K562 (cell line): ENCODE data around the gene EOGT. TPM values are rescaled to one million over a fixed set of nuclear protein-coding genes. Genes with fewer than 3 reads are reported as not detected.
A peak's percentile ranks its signal among the peaks of the same experiment; 100 is the strongest.

Experiments
- CREB1 ChIP-seq, 2 experiments: sonication (generic) in 1 of 2; formaldehyde crosslinking in 1 of 2; IDR thresholded peaks; 2 replicates each; pipeline versions ENCODE4 v1.6.1 to v1.8.0; 2012 to 2022; ENCODE audit warnings: inconsistent platforms in 1 of 2, mild to moderate bottlenecking in 1 of 2, missing genetic modification reagents in 1 of 2, moderate library complexity in 1 of 2
- FOXK1 ChIP-seq: sonication (generic); formaldehyde crosslinking; IDR thresholded peaks from 2 replicates; pipeline ENCODE4 v1.8.0; 2022; ENCODE audit warnings: missing genetic modification reagents, mild to moderate bottlenecking, borderline replicate concordance
- NBN ChIP-seq: fragments of 450-650 bp; IDR thresholded peaks from 2 replicates; pipeline ENCODE4 v1.6.1; 2016; ENCODE audit warnings: low read depth, mild to moderate bottlenecking
- polyA plus RNA-seq, 8 experiments: library from polyadenylated mRNA; depleted of rRNA in 4 of 8; stranded (reverse) in 5 of 8; unstranded in 3 of 8; fragments of >200 nt; fragmentation: Nextera tagmentation in 2 of 8; fragmentation: Illumina TruSeq in 1 of 8; extraction: Ambion mirVana in 2 of 8; extraction: Trizol in 1 of 8; gene quantifications; 2 replicates each; pipeline versions ENCODE4 v1.2.1 to v1.2.3, GENCODE V29; 2011 to 2014; ENCODE audit warnings: inconsistent platforms in 1 of 8, missing spikeins in 1 of 8
- total RNA-seq, 7 experiments: library from RNA; depleted of rRNA in 6 of 7; stranded (reverse); fragments of >200 nt in 6 of 7; fragmentation: Illumina TruSeq in 2 of 7; extraction: Trizol in 2 of 7; gene quantifications; 2 replicates each; pipeline versions ENCODE4 v1.2.1 to v1.2.3, GENCODE V29; 2011 to 2021; ENCODE audit warnings: low replicate concordance in 1 of 7
- TF ChIP-seq, protein P1 (sequence below): fragments of 450-650 bp; IDR thresholded peaks from 2 replicates; pipeline ENCODE4 v1.6.1; 2016; ENCODE audit warnings: mild to moderate bottlenecking, moderate library complexity

The EOGT gene
- total and polyA plus RNA-seq, 9 of the 15 experiments (the other 6 are each of a cell fraction or from before 2014, with no cell fraction given) = 3.6 to 17.9 (median 7.4) TPM

DNA sequence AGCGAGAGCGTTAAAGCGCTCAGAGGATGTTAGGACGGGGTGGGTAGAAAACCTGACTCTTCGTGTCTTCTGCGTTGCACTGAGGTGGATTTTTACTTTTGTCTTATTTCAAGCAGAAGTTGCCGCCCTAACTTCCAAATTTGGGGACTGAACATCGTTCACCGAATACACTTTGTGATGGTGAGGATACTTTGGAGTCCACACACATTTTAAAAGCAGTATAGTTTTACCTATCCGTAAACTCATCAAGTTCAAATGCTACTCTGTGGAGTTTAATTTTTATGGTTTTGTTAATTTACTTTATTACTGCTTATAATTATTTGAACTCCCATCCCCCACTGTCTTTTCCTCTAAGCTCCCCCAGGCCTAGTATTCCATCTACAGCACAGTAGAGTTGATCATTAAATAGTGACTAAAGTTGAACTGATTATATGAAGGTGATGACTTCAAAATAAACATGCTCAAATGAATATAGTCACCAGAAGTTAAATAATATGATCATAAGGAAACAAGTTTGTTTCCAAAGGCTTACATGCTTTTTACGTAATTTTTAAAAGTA is 617 bp upstream of the EOGT start (continued):
- TF ChIP-seq, protein P1, sequence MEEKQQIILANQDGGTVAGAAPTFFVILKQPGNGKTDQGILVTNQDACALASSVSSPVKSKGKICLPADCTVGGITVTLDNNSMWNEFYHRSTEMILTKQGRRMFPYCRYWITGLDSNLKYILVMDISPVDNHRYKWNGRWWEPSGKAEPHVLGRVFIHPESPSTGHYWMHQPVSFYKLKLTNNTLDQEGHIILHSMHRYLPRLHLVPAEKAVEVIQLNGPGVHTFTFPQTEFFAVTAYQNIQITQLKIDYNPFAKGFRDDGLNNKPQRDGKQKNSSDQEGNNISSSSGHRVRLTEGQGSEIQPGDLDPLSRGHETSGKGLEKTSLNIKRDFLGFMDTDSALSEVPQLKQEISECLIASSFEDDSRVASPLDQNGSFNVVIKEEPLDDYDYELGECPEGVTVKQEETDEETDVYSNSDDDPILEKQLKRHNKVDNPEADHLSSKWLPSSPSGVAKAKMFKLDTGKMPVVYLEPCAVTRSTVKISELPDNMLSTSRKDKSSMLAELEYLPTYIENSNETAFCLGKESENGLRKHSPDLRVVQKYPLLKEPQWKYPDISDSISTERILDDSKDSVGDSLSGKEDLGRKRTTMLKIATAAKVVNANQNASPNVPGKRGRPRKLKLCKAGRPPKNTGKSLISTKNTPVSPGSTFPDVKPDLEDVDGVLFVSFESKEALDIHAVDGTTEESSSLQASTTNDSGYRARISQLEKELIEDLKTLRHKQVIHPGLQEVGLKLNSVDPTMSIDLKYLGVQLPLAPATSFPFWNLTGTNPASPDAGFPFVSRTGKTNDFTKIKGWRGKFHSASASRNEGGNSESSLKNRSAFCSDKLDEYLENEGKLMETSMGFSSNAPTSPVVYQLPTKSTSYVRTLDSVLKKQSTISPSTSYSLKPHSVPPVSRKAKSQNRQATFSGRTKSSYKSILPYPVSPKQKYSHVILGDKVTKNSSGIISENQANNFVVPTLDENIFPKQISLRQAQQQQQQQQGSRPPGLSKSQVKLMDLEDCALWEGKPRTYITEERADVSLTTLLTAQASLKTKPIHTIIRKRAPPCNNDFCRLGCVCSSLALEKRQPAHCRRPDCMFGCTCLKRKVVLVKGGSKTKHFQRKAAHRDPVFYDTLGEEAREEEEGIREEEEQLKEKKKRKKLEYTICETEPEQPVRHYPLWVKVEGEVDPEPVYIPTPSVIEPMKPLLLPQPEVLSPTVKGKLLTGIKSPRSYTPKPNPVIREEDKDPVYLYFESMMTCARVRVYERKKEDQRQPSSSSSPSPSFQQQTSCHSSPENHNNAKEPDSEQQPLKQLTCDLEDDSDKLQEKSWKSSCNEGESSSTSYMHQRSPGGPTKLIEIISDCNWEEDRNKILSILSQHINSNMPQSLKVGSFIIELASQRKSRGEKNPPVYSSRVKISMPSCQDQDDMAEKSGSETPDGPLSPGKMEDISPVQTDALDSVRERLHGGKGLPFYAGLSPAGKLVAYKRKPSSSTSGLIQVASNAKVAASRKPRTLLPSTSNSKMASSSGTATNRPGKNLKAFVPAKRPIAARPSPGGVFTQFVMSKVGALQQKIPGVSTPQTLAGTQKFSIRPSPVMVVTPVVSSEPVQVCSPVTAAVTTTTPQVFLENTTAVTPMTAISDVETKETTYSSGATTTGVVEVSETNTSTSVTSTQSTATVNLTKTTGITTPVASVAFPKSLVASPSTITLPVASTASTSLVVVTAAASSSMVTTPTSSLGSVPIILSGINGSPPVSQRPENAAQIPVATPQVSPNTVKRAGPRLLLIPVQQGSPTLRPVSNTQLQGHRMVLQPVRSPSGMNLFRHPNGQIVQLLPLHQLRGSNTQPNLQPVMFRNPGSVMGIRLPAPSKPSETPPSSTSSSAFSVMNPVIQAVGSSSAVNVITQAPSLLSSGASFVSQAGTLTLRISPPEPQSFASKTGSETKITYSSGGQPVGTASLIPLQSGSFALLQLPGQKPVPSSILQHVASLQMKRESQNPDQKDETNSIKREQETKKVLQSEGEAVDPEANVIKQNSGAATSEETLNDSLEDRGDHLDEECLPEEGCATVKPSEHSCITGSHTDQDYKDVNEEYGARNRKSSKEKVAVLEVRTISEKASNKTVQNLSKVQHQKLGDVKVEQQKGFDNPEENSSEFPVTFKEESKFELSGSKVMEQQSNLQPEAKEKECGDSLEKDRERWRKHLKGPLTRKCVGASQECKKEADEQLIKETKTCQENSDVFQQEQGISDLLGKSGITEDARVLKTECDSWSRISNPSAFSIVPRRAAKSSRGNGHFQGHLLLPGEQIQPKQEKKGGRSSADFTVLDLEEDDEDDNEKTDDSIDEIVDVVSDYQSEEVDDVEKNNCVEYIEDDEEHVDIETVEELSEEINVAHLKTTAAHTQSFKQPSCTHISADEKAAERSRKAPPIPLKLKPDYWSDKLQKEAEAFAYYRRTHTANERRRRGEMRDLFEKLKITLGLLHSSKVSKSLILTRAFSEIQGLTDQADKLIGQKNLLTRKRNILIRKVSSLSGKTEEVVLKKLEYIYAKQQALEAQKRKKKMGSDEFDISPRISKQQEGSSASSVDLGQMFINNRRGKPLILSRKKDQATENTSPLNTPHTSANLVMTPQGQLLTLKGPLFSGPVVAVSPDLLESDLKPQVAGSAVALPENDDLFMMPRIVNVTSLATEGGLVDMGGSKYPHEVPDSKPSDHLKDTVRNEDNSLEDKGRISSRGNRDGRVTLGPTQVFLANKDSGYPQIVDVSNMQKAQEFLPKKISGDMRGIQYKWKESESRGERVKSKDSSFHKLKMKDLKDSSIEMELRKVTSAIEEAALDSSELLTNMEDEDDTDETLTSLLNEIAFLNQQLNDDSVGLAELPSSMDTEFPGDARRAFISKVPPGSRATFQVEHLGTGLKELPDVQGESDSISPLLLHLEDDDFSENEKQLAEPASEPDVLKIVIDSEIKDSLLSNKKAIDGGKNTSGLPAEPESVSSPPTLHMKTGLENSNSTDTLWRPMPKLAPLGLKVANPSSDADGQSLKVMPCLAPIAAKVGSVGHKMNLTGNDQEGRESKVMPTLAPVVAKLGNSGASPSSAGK = 0 out of 2 replicates have a peak, but pooled peaks have one; percentile 10
- TF ChIP-seq FOXK1 (CRISPR knock-in tag) (no peak), CREB1 (IDR thresholded peaks at IDR 0.05) (no peak), CREB1 (CRISPR knock-in tag; IDR thresholded peaks at IDR 0.05) (0 out of 2 replicates have a peak, but pooled peaks have one; percentile 4), NBN (no peak; the same call in 1 of the 2 replicates)
